NB4 (cell line): ENCODE data around the gene MYH15.

ENCODE experiments used
- DNase-seq: peaks from one replicate; pipeline ENCODE4 v3.0.0; 2010; ENCODE audit warnings: low read depth
- H3K4me3 ChIP-seq: one replicate; pipeline ENCODE4 v1.5.1; 2011; ENCODE audit warnings: mild to moderate bottlenecking, low read depth, low read length, moderate library complexity
- MYC ChIP-seq: IDR thresholded peaks from 2 replicates; pipeline ENCODE4 v1.6.1; 2011; ENCODE audit warnings: low read depth, low read length
- POLR2A ChIP-seq: IDR thresholded peaks from 2 replicates; pipeline ENCODE4 v1.6.1; 2011; ENCODE audit warnings: mild to moderate bottlenecking; ENCODE audit not compliant: insufficient read length; ENCODE audit errors: extremely low read depth
- TF ChIP-seq, protein P1 (sequence below): IDR thresholded peaks from 2 replicates; pipeline ENCODE4 v1.6.1; 2011; ENCODE audit warnings: low read depth, low read length
- TF ChIP-seq, protein P2 (sequence below): IDR thresholded peaks from one replicate; pipeline ENCODE4 v1.5.1; 2012; ENCODE audit warnings: low read depth, low read length

Gene MYH15

DNA sequence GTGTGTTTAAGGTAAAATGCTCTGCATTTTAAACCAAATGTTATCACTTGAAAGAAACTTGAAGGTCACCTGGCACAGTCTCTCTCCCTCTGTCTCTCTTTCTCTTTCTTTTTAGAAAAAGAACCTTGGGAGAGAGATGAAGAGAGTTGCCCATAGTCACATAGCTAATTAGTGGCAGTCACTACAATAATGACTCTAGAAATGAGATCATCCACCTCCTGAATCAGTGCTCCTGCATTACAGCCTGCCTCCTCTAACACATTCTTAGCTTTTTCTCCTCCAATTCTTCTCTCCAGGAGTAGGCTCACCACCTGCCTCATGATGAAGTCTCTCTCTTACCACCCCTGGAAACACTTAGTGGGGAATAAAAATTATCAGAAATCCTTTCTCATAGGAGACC is 2.5 kb downstream of the MYH15 start:
- no peak overlapping the region for H3K4me3 ChIP-seq
- TF ChIP-seq, protein P1, sequence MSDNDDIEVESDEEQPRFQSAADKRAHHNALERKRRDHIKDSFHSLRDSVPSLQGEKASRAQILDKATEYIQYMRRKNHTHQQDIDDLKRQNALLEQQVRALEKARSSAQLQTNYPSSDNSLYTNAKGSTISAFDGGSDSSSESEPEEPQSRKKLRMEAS = no peak
- no peak for TF ChIP-seq POLR2A
- DNase-seq = no peak

DNA sequence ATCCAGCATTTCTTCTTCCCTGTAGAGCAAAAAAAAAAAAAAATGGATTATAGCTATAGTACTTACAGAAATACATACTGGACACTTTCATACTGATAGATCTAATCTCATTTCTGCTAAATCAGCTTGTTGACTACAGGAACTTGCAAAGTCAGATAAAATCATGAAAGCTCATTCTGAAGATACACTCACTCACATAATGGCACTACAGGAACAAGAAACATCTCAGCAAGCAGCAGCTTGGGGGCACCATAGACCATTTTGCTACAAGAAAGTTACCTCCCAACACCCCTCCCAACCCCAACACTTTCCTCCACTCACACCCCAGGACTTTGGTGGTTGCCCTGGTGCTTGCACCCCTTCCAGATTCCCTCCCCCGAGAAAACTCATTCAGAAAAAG is 4.6 kb downstream of the MYH15 start:
- H3K4me3 ChIP-seq = no peak overlapping the region
- DNase-seq = peak; percentile 3
- TF ChIP-seq, protein P2, sequence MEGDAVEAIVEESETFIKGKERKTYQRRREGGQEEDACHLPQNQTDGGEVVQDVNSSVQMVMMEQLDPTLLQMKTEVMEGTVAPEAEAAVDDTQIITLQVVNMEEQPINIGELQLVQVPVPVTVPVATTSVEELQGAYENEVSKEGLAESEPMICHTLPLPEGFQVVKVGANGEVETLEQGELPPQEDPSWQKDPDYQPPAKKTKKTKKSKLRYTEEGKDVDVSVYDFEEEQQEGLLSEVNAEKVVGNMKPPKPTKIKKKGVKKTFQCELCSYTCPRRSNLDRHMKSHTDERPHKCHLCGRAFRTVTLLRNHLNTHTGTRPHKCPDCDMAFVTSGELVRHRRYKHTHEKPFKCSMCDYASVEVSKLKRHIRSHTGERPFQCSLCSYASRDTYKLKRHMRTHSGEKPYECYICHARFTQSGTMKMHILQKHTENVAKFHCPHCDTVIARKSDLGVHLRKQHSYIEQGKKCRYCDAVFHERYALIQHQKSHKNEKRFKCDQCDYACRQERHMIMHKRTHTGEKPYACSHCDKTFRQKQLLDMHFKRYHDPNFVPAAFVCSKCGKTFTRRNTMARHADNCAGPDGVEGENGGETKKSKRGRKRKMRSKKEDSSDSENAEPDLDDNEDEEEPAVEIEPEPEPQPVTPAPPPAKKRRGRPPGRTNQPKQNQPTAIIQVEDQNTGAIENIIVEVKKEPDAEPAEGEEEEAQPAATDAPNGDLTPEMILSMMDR = no peak
- TF ChIP-seq MYC (no peak), POLR2A (no peak)
- TF ChIP-seq, protein P1 = no peak

DNA sequence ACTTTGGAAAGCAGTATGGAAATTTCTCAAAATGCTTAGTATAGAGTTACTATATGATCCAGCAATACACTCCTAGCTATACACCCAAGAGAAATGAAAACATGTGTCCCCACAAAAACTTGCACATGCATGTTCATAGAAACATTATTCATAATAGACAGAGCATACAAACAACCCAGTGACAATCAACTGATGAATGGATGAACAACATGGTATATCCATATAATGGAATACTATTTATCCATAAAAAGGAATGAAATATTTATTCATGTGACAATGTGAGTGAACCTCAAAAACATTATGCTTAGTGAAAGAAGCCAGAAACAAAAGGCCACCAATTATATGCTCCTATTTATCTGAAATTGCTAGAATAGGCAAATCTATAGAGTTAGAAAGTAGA is 6.7 kb downstream of the MYH15 start:
- no peak for TF ChIP-seq POLR2A
- TF ChIP-seq, protein P2 = no peak
- TF ChIP-seq, protein P1 = no peak
- no peak for DNase-seq
- no peak overlapping the region for H3K4me3 ChIP-seq

DNA sequence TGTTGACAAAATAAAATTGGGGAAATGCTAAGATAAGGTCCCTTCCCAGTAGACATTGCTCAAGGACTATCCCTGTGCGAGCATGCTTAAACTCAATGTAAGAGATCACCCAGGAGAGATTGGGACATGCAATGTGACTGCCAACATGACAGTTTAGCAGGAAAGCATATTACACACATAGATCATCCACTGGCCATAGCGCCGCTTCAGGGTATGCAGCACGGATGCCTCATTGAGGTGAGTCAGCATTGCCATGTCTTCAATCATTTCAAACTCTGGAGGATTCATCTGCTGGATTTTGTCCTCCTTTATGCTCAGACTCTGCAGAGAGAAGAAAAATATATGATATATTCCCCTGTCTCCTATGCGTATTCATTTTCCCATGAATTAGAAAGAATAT is 8.9 kb downstream of the MYH15 start:
- no peak for DNase-seq
- TF ChIP-seq POLR2A (no peak), MYC (no peak)
- TF ChIP-seq, protein P1 = no peak
- TF ChIP-seq, protein P2 = no peak
- no peak overlapping the region for H3K4me3 ChIP-seq

DNA sequence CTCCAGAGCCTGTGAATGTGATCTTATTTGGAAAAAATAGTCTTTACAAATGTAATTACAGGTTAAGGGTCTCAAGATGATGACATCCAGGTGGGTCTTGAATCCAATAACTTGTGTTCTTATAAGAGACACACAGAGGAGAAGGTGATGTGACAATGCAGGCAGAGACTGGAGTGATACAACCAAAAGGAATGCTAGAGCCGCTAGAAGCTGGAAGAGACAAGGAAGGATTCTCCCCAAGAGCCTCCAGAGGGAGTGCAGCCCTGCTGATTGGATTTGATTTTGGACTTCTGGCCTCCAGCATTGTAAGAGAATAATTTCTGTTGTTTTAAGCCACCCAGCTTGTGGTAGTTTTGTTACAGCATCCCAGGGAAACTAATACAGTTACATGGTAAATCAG is 9.7 kb downstream of the MYH15 start:
- H3K4me3 ChIP-seq = no peak overlapping the region
- no peak for DNase-seq
- TF ChIP-seq MYC (no peak), POLR2A (no peak)
- TF ChIP-seq, protein P1 = no peak
- TF ChIP-seq, protein P2 = no peak

DNA sequence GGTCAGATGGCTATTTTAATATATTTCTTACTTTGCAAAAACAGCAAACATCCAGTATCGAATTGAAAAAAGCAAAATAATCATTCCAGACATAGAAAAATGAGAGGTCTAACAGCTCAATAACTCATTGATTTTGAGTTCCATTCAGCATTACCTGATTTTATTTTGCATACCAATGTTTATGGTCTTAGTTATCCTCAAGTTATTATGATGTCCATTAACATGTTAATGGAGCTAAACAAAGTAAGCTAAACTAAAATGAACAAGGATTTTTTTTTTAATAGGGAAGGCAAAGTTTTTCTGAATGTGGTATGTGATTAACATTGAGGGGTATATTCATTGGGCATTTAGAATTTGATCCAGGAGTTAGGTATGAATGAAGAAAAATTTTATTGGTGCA is 13.1 kb downstream of the MYH15 start:
- TF ChIP-seq MYC (no peak), POLR2A (no peak)
- TF ChIP-seq, protein P2 = no peak
- TF ChIP-seq, protein P1 = no peak
- no peak overlapping the region for H3K4me3 ChIP-seq
- no peak for DNase-seq
